Activated T-cell treated with anti-CD3 and anti-CD28 coated beads, Interleukin-2, amount 50 U/mL, for 4 hours (primary cell): ENCODE results near the gene ZACN. TPM values are rescaled to one million over a fixed set of nuclear protein-coding genes. Genes with fewer than 3 reads are reported as not detected.
A peak's percentile ranks its signal among the peaks of the same experiment; 100 is the strongest.
"Not testable (repeated sequence)": the region's sequence is repeated elsewhere in the genome, so short reads cannot be mapped to it uniquely, and the experiment has no call there.

Experiments used
- ATAC-seq, 2 donors: fragments of 200-7000 bp; cut with Tn5 transposase; one replicate each; pipeline ENCODE4 v1.10.0; 2021
- DNase-seq: peaks from one replicate; pipeline ENCODE4 v3.0.0-alpha.2; 2020
- H3K27me3 Mint-ChIP-seq: one replicate; pipeline ENCODE4 v1.8.0; 2021; ENCODE audit warnings: low read depth, mixed read lengths
- H3K36me3 Mint-ChIP-seq: one replicate; pipeline ENCODE4 v1.8.0; 2022; ENCODE audit warnings: mixed read lengths; ENCODE audit not compliant: insufficient read depth
- H3K4me1 Mint-ChIP-seq: one replicate; pipeline ENCODE4 v1.8.0; 2021; ENCODE audit warnings: low read depth, mixed read lengths
- H3K4me3 Mint-ChIP-seq: one replicate; pipeline ENCODE4 v1.8.0; 2021; ENCODE audit warnings: mild to moderate bottlenecking, moderate library complexity, mixed read lengths
- H3K9me3 Mint-ChIP-seq: one replicate; pipeline ENCODE4 v1.8.0; 2021; ENCODE audit warnings: mixed read lengths
- total RNA-seq, 3 donors: library from RNA; stranded (reverse); gene quantifications; one replicate each; pipeline ENCODE4 v1.2.1, GENCODE V29; 2021

ZACN gene
- total RNA-seq, 3 donors from 2014 or later, result 4.9 to 9.7 (median 8.1) TPM

GRCh38 chr17:76074390-76075363 is 4.3 kb upstream of the ZACN start, which contains the start of gene GALR2:
Gene GALR2 (plus strand): TSS chr17:76074781. CDS start chr17:76074884, 103 bp downstream.
- H3K4me3 Mint-ChIP-seq, result peak within 1 kb of the TSS; percentile 67
- DNase-seq (no peak), ATAC-seq (no peak)
- peaks cover 43% of the 10 kb centered on the region for H3K27me3 Mint-ChIP-seq
- peaks cover 56% of the 10 kb centered on the region for H3K4me1 Mint-ChIP-seq
- H3K36me3 Mint-ChIP-seq, result no peaks in the 10 kb centered on the region
- H3K9me3 Mint-ChIP-seq, result no peaks in the 10 kb centered on the region

GRCh38 chr17:76075364-76076145 is 3.4 kb upstream of the ZACN start:
- Mint-ChIP-seq H3K27me3 (peaks cover 43% of the 10 kb centered on the region), H3K4me3 (peak overlapping the region; percentile 67), H3K36me3 (no peaks in the 10 kb centered on the region)

GRCh38 chr17:76076146-76076764 is 2.7 kb upstream of the ZACN start:
- DNase-seq (no peak), ATAC-seq (no peak)
- H3K27me3 Mint-ChIP-seq, result peaks cover 43% of the 10 kb centered on the region
- peaks cover 48% of the 10 kb centered on the region for H3K4me1 Mint-ChIP-seq
- H3K4me3 Mint-ChIP-seq, result peak overlapping the region; percentile 72
- H3K36me3 Mint-ChIP-seq, result no peaks in the 10 kb centered on the region
- no peaks in the 10 kb centered on the region for H3K9me3 Mint-ChIP-seq

More at GRCh38 chr17:76075364-76076145, 3.4 kb upstream of the ZACN start:
- DNase-seq, result no peak
- H3K9me3 Mint-ChIP-seq, result no peaks in the 10 kb centered on the region
- peaks cover 53% of the 10 kb centered on the region for H3K4me1 Mint-ChIP-seq
- no peak for ATAC-seq

- ATAC-seq, result peak in 1 of 2 donors; percentile 7
- peaks cover 49% of the 10 kb centered on the region for H3K4me1 Mint-ChIP-seq
These were observed 2.0 kb upstream of the ZACN start for GRCh38 chr17:76076765-76077583.

GRCh38 chr17:76077584-76078110 is 1.3 kb upstream of the ZACN start:
- Mint-ChIP-seq H3K27me3 (peaks cover 43% of the 10 kb centered on the region), H3K9me3 (no peaks in the 10 kb centered on the region), H3K4me3 (no peak overlapping the region), H3K4me1 (peaks cover 49% of the 10 kb centered on the region), H3K36me3 (no peaks in the 10 kb centered on the region)
- ATAC-seq, result no peak
- no peak for DNase-seq

More at GRCh38 chr17:76076765-76077583, 2.0 kb upstream of the ZACN start:
- H3K36me3 Mint-ChIP-seq, result no peaks in the 10 kb centered on the region
- H3K9me3 Mint-ChIP-seq, result no peaks in the 10 kb centered on the region
- DNase-seq, result no peak
- peaks cover 43% of the 10 kb centered on the region for H3K27me3 Mint-ChIP-seq
- peak overlapping the region; percentile 72 for H3K4me3 Mint-ChIP-seq

GRCh38 chr17:76078370-76078769 is 612 bp upstream of the ZACN start:
- Mint-ChIP-seq H3K4me1 (peaks cover 46% of the 10 kb centered on the region), H3K27me3 (peaks cover 43% of the 10 kb centered on the region)
- H3K36me3 Mint-ChIP-seq, H3K4me3 Mint-ChIP-seq, H3K9me3 Mint-ChIP-seq, ATAC-seq, DNase-seq: not testable (repeated sequence)

- DNase-seq (no peak), ATAC-seq (no peak)
- Mint-ChIP-seq H3K36me3 (peaks cover 9% of the 10 kb centered on the region), H3K4me1 (peaks cover 44% of the 10 kb centered on the region), H3K9me3 (no peaks in the 10 kb centered on the region), H3K27me3 (peaks cover 35% of the 10 kb centered on the region), H3K4me3 (no peak overlapping the region)
These were observed 563 bp downstream of the ZACN start for GRCh38 chr17:76079535-76079955.

- Mint-ChIP-seq H3K4me3 (no peak overlapping the region), H3K27me3 (peaks cover 30% of the 10 kb centered on the region), H3K9me3 (no peaks in the 10 kb centered on the region), H3K36me3 (peaks cover 11% of the 10 kb centered on the region), H3K4me1 (peaks cover 40% of the 10 kb centered on the region)
- DNase-seq, result no peak
- ATAC-seq, result peak; percentile 19 to 39
These were observed 1.2 kb downstream of the ZACN start for GRCh38 chr17:76079956-76080767.

GRCh38 chr17:76080768-76081287 is 1.8 kb downstream of the ZACN start:
- Mint-ChIP-seq H3K36me3 (peaks cover 11% of the 10 kb centered on the region), H3K4me3 (no peak overlapping the region), H3K4me1 (peaks cover 34% of the 10 kb centered on the region), H3K27me3 (peaks cover 24% of the 10 kb centered on the region), H3K9me3 (no peaks in the 10 kb centered on the region)
- ATAC-seq (no peak), DNase-seq (no peak)

GRCh38 chr17:76081295-76082210 is 2.6 kb downstream of the ZACN start:
- ATAC-seq (no peak), DNase-seq (no peak)
- peaks cover 17% of the 10 kb centered on the region for H3K27me3 Mint-ChIP-seq
- H3K4me1 Mint-ChIP-seq, result peaks cover 29% of the 10 kb centered on the region
- peaks cover 11% of the 10 kb centered on the region for H3K36me3 Mint-ChIP-seq
- no peaks in the 10 kb centered on the region for H3K9me3 Mint-ChIP-seq
- no peak overlapping the region for H3K4me3 Mint-ChIP-seq

GRCh38 chr17:76082326-76083251 is 3.6 kb downstream of the ZACN start:
- ATAC-seq (no peak), DNase-seq (no peak)
- Mint-ChIP-seq H3K4me1 (peaks cover 20% of the 10 kb centered on the region), H3K4me3 (no peak overlapping the region), H3K27me3 (peaks cover 7% of the 10 kb centered on the region), H3K36me3 (peaks cover 11% of the 10 kb centered on the region), H3K9me3 (no peaks in the 10 kb centered on the region)
